Caco-2 (cell line): ENCODE results near the gene AMBRA1. TPM values are rescaled to one million over a fixed set of nuclear protein-coding genes. Genes with fewer than 3 reads are reported as not detected.

Experiments used
- BruUV-seq: library from RNA; stranded (reverse); fragments of 400-500 nt; replicated peaks from 2 replicates; lab custom pipeline; 2021; lab: Mats Ljungman, UMichigan
- CTCF ChIA-PET: fragments of 300-600 bp; sonication (Branson Sonifier 250); formaldehyde crosslinking; loops from one replicate; lab custom pipeline; 2022; ENCODE audit warnings: antibody characterized with exemption; lab: Charles Lee
- POLR2A ChIA-PET: fragments of 300-600 bp; sonication (Branson Sonifier 250); formaldehyde crosslinking; loops from one replicate; lab custom pipeline; 2022; ENCODE audit warnings: antibody characterized with exemption; lab: Charles Lee
- DNase-seq, 2 experiments: peaks; one replicate each; pipeline versions ENCODE4 v3.0.0 to v3.0.0-alpha.2; 2020 to 2022
- H3K27me3 ChIP-seq: replicated peaks from 2 replicates; pipeline ENCODE4 v1.6.0; 2011; ENCODE audit warnings: low read length; ENCODE audit not compliant: control insufficient read depth, insufficient read depth
- H3K36me3 ChIP-seq: 2 replicates; pipeline ENCODE4 v1.5.1; 2011; ENCODE audit warnings: low read length; ENCODE audit not compliant: control insufficient read depth, insufficient read depth
- H3K4me1 ChIP-seq: fragments of 250-450 bp; sonication (Bioruptor Pico); 2 replicates; pipeline ENCODE4 v1.5.1; 2020; ENCODE audit warnings: mild to moderate bottlenecking
- H3K4me3 ChIP-seq: 2 replicates; pipeline ENCODE4 v1.5.1; 2011; ENCODE audit warnings: low read depth, mild to moderate bottlenecking, control low read depth, low read length
- H3K9me3 ChIP-seq: fragments of 250-450 bp; sonication (Bioruptor Pico); 2 replicates; pipeline ENCODE4 v1.5.1; 2020; ENCODE audit warnings: mild to moderate bottlenecking, moderate library complexity
- H3K27ac Mint-ChIP-seq: one replicate; pipeline ENCODE4 v1.8.0; 2022; ENCODE audit warnings: mixed read lengths; ENCODE audit not compliant: unreplicated experiment
- H3K27me3 Mint-ChIP-seq: one replicate; pipeline ENCODE4 v1.8.0; 2022; ENCODE audit warnings: mixed read lengths; ENCODE audit not compliant: insufficient read depth, unreplicated experiment
- H3K36me3 Mint-ChIP-seq: one replicate; pipeline ENCODE4 v1.8.0; 2022; ENCODE audit warnings: mild to moderate bottlenecking, mixed read lengths; ENCODE audit not compliant: insufficient read depth, unreplicated experiment
- H3K4me1 Mint-ChIP-seq: one replicate; pipeline ENCODE4 v1.8.0; 2022; ENCODE audit warnings: low read depth, mixed read lengths; ENCODE audit not compliant: unreplicated experiment
- H3K4me3 Mint-ChIP-seq: one replicate; pipeline ENCODE4 v1.8.0; 2022; ENCODE audit warnings: mild to moderate bottlenecking, moderate library complexity, mixed read lengths; ENCODE audit not compliant: unreplicated experiment
- H3K9me3 Mint-ChIP-seq: one replicate; pipeline ENCODE4 v1.8.0; 2022; ENCODE audit warnings: mixed read lengths; ENCODE audit not compliant: unreplicated experiment
- intact Hi-C: fragments of 100-400 bp; cut with micrococcal nuclease; formaldehyde crosslinking; loops from one replicate; pipeline ENCODE4 v1.10.0; 2022; ENCODE audit not compliant: unreplicated experiment
- total RNA-seq: library from RNA; stranded (reverse); gene quantifications from 2 replicates; pipeline ENCODE4 v1.2.3, GENCODE V29; 2022
- TF ChIP-seq, protein P1 (sequence below), 2 experiments: fragments of 200-600 bp in 1 of 2; IDR thresholded peaks; 1 replicate in 1 of 2; 2 replicates in 1 of 2; pipeline versions ENCODE4 v1.5.1 to v1.8.0; 2011 to 2022; ENCODE audit warnings: antibody characterized with exemption in 1 of 2, control low read depth in 1 of 2, inconsistent platforms in 1 of 2, low read depth in 1 of 2, low read length in 1 of 2, mild to moderate bottlenecking in 1 of 2, moderate library complexity in 1 of 2; ENCODE audit not compliant: insufficient read depth in 1 of 2, severe bottlenecking in 1 of 2, unreplicated experiment in 1 of 2

AMBRA1 gene
- total RNA-seq, 1 experiment from 2014 or later = 48.1 TPM

- Mint-ChIP-seq H3K27ac (no peak overlapping the region), H3K9me3 (no peaks in the 10 kb centered on the region), H3K27me3 (no peaks in the 10 kb centered on the region), H3K4me3 (no peak overlapping the region), H3K4me1 (peaks cover 19% of the 10 kb centered on the region), H3K36me3 (peaks cover 49% of the 10 kb centered on the region)
- no TSS peak for BruUV-seq
- Histone ChIP-seq H3K36me3 (peaks cover 3% of the 10 kb centered on the region; the same call in 1 of the 2 replicates), H3K4me1 (peaks cover 21% of the 10 kb centered on the region), H3K4me3 (no peak overlapping the region), H3K9me3 (no peaks in the 10 kb centered on the region), H3K27me3 (no peaks in the 10 kb centered on the region)
- POLR2A ChIA-PET = interaction anchor here (0.6 kb wide), 1 partner anchor 17 kb away, joined by 3 read pairs; no protein-coding TSS in a partner anchor
- intact Hi-C loops = no loop called here
- DNase-seq = no peak
- CTCF ChIA-PET = no interaction called here
- TF ChIP-seq, protein P1, sequence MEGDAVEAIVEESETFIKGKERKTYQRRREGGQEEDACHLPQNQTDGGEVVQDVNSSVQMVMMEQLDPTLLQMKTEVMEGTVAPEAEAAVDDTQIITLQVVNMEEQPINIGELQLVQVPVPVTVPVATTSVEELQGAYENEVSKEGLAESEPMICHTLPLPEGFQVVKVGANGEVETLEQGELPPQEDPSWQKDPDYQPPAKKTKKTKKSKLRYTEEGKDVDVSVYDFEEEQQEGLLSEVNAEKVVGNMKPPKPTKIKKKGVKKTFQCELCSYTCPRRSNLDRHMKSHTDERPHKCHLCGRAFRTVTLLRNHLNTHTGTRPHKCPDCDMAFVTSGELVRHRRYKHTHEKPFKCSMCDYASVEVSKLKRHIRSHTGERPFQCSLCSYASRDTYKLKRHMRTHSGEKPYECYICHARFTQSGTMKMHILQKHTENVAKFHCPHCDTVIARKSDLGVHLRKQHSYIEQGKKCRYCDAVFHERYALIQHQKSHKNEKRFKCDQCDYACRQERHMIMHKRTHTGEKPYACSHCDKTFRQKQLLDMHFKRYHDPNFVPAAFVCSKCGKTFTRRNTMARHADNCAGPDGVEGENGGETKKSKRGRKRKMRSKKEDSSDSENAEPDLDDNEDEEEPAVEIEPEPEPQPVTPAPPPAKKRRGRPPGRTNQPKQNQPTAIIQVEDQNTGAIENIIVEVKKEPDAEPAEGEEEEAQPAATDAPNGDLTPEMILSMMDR (IDR thresholded peaks at IDR 0.05; ENCODE audit: insufficient read depth in 1 of 2, low read depth in 1 of 2, low read length in 1 of 2, severe bottlenecking in 1 of 2, unreplicated experiment in 1 of 2) = no peak
Observed at GRCh38 chr11:46642627-46643335, 49.0 kb upstream of the AMBRA1 start.

GRCh38 chr11:46641639-46642038 is 47.8 kb upstream of the AMBRA1 start:
- no peak for DNase-seq
- H3K4me3 ChIP-seq = no peak overlapping the region
- no TSS peak for BruUV-seq
- POLR2A ChIA-PET = interaction anchor here (0.6 kb wide), 1 partner anchor 149 kb away, joined by 6 read pairs; no protein-coding TSS in a partner anchor
- CTCF ChIA-PET = interaction anchor here (0.6 to 0.7 kb wide), 2 partner anchors 10 to 59 kb away, joined by 3 to 6 read pairs; partner anchors contain the start of genes ARHGAP1 and ZNF408
- H3K27me3 ChIP-seq = no peaks in the 10 kb centered on the region
- Mint-ChIP-seq H3K27ac (no peak overlapping the region), H3K9me3 (no peaks in the 10 kb centered on the region), H3K27me3 (no peaks in the 10 kb centered on the region), H3K4me1 (peaks cover 19% of the 10 kb centered on the region), H3K36me3 (peaks cover 39% of the 10 kb centered on the region), H3K4me3 (no peak overlapping the region)
- TF ChIP-seq, protein P1 (IDR thresholded peaks at IDR 0.05; ENCODE audit: insufficient read depth in 1 of 2, low read depth in 1 of 2, low read length in 1 of 2, severe bottlenecking in 1 of 2, unreplicated experiment in 1 of 2) = no peak
- H3K9me3 ChIP-seq = no peaks in the 10 kb centered on the region
- H3K36me3 ChIP-seq = peaks cover 3% of the 10 kb centered on the region; the same call in 1 of the 2 replicates
- intact Hi-C loops = no loop called here
- peaks cover 21% of the 10 kb centered on the region for H3K4me1 ChIP-seq

GRCh38 chr11:46640036-46640788 is 46.4 kb upstream of the AMBRA1 start:
- Histone ChIP-seq H3K9me3 (no peaks in the 10 kb centered on the region), H3K4me1 (peaks cover 21% of the 10 kb centered on the region), H3K27me3 (no peaks in the 10 kb centered on the region), H3K4me3 (no peak overlapping the region), H3K36me3 (no peaks in the 10 kb centered on the region)
- H3K27me3 Mint-ChIP-seq = no peaks in the 10 kb centered on the region
- H3K4me3 Mint-ChIP-seq = peak overlapping the region; percentile 19
- CTCF ChIA-PET = interaction anchor here (0.5 kb wide), 1 partner anchor 15 kb away, joined by 4 read pairs; no protein-coding TSS in a partner anchor
- peaks cover 28% of the 10 kb centered on the region for H3K36me3 Mint-ChIP-seq
- no peaks in the 10 kb centered on the region for H3K9me3 Mint-ChIP-seq
- TF ChIP-seq, protein P1 (IDR thresholded peaks at IDR 0.05; ENCODE audit: insufficient read depth in 1 of 2, low read depth in 1 of 2, low read length in 1 of 2, severe bottlenecking in 1 of 2, unreplicated experiment in 1 of 2) = no peak
- no peak for DNase-seq
- POLR2A ChIA-PET = no interaction called here
- BruUV-seq = no TSS peak
- peak overlapping the region; percentile 78 for H3K27ac Mint-ChIP-seq
- H3K4me1 Mint-ChIP-seq = peaks cover 19% of the 10 kb centered on the region
- intact Hi-C loops = no loop called here
